ENCODE data around the gene FRMD1.

The FRMD1 gene

GRCh38 chr6:168011291-168011690, 67.7 kb downstream of the FRMD1 start:
- no peak for DNase-seq (ENCODE audit: low read depth in 1 of 2, low spot score in 1 of 2)

- DNase-seq (ENCODE audit: low read depth in 1 of 2, low spot score in 1 of 2), result no peak
Measured at GRCh38 chr6:168009331-168009730, 69.7 kb downstream of the FRMD1 start.

DNA sequence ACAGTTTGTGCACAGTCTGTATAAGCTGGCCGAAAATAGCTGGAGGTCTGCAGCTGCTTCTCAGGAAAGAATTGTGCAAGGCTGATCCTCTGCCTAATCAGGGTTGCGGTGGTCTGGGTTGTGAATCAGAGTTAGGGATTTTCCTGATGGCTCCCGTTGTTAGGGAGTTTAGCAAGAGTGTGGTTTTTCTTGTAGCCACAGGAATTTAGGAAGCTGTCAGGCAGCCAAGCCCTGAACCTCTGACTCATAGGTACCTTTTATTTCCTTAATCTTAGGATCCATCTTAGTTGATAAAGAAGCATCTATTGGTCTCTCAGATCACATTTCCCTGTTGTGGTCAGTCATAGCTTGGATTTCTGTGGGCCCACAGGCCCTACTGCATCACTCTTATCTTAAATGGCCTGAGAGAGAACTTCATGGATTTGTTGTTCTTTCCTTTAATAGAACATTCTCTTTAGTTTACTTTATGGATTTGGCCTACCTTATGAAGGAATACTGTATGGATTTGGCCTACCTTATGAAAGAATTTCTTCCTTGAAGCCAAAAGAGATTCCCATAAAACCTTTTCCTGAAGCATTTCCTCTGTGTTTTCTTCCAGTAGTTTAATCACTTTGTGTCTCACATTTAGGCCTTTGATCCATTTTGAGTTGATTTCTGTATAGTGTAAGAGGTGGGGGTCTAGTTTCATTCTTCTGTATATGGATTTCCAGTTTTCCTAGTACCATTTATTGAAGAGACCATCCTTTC, 71.2 kb downstream of the FRMD1 start:
- no peak for DNase-seq (ENCODE audit: low read depth in 1 of 2, low spot score in 1 of 2)

- no peak for DNase-seq (ENCODE audit: low read depth in 1 of 2, low spot score in 1 of 2)
Measured at GRCh38 chr6:168005796-168006195, 73.2 kb downstream of the FRMD1 start.

GRCh38 chr6:168004945-168005344, 74.1 kb downstream of the FRMD1 start:
- no peak for DNase-seq (ENCODE audit: low read depth in 1 of 2, low spot score in 1 of 2)

DNA sequence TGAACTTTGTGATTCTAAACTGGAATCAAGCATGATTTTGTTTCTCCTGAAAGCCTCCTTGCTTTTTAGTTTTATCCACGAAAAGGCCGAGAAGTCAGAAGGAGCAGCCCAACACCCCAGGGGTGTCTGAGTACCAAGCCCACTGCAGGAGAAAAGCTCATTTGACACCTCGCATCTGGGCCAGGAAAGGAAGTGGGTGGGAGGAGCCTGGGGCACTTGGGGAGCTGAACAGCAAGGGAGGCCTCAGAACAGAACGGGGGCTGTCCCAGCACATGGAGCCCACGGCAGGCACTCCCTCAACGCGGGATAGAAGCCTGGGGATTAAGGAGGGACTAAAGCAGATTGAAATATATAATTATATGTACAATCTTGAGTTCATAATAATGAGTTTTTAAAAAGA, 75.0 kb downstream of the FRMD1 start:
- no peak for DNase-seq (ENCODE audit: low read depth in 1 of 2, low spot score in 1 of 2)

Measured in activated CD4-positive, alpha-beta T cell treated with anti-CD3 and anti-CD28 coated beads, Interleukin-2, amount 50 U/mL, for 24 hours (primary cell).